NCI-H82 treated with DMSO at 0.1 percent for 48 hours (cell line): Measurements from ENCODE around the gene PLB1.

Source experiments
- DNase-seq: peaks from one replicate; lab custom pipeline; 2025; ENCODE audit not compliant: unreplicated experiment; lab: John Stamatoyannopoulos, UW

Gene PLB1

DNA sequence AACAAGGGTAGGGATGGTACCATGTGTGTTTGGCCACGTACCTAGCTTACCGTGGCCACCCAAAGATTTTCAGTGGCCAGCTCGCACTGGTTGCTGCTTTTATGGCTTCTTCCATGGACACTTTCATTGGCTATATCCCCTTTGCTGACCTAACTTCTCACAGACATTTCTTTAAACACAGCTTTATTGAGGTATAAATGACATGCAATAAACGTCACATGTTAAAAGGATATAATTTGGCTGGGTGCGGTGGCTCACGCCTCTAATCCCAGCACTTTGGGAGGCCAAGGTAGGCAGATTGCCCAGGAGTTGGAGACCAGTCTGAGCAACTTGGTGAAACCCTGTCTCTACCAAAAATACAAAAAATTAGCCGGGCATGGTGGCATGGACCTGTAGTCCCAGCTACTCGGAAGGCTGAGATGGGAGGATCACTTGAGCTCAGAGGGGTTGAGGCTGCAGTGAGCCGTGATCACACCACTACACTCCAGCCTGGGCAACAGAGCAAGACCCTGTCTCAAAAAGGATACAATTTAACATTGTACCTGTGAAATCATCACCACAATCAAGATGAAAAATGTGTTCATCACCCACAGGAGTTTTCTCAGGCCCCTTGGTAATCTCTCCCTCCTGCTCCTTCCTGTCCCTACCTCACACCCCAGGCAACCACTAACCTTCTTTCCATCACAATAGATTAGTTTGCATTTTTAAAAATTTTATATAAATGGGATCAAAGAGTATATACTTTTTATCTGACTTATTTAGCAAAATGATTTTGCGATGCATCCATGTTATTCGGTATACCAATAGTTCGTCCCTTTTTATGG is 127.9 kb downstream of the PLB1 start:
- DNase-seq = no peak

DNA sequence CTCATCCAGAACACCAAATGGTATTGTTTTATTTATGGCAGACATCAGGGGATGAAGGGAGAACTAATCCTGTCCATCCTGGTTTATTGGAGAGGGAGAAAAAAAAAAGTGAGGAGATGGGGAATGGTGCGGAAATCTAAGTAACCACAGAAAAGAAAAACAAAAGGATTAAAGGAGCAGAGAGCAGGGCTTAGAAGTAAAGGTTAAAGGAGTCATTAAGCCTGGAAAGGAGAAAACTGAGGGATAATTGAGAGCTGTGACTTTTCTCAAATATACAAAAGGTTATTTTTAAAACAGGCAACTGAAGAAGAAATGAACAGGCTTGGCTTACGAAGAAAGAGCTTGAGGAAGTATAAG is 128.6 kb downstream of the PLB1 start:
- DNase-seq = peak; percentile 44

DNA sequence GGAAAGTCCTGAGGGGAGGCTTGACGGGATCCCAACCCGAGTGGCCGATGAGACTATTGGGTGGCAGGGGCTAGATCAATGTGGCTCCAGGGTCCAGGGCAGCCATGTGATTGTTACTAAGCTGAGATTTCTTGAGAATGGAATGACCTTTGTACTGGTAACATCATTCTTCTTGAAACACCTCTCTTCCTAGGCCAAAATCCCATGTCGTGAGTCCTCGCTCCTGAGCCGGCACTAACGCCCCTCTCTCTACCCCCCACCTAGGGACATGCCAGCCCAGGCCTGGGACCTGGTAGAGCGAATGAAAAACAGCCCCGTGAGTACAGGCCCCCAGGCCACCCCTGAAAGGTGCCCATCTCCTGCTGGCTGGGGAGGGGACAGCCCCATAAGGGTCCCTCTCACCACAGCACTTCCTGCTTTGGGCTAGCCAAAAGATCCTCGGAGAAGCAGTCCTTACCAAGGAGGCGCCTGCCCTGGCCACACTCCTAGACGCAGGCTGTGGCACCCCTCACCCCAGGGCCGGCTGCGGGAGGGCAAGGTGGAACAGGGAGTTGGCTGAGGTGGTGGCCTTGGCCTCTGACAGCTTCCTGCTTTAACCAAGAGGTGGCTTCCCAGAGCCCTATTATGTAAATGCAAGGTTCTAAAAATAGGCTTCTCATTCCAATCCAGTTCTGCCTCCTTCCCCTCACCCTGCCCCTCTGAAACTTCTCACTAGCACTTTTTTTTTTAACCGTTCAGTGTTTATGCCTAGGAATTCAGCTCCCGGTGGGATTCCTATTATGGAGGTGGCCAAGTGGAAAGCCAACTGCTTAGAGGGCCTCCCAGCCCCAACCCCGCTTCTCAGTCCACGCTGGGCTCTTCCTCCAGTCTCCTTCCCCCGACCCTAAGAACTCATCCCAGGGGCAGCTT is 129.2 kb downstream of the PLB1 start:
- DNase-seq = no peak

DNA sequence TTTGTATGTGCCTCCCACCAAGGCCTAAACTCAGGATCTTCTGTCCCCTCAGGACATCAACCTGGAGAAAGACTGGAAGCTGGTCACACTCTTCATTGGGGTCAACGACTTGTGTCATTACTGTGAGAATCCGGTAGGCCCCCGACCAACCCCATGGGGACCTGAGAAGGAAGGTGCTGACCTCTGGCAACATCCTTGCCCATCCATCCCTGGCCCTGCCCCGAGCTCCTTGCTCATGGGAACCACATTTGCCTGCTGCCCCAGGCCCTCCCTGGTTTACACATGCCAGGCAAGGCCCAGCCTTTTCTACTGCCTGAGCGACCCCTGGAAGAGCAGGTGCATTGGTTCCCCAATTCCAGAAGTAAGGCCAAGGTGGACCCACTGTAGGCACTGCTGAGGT is 130.5 kb downstream of the PLB1 start:
- DNase-seq = no peak

DNA sequence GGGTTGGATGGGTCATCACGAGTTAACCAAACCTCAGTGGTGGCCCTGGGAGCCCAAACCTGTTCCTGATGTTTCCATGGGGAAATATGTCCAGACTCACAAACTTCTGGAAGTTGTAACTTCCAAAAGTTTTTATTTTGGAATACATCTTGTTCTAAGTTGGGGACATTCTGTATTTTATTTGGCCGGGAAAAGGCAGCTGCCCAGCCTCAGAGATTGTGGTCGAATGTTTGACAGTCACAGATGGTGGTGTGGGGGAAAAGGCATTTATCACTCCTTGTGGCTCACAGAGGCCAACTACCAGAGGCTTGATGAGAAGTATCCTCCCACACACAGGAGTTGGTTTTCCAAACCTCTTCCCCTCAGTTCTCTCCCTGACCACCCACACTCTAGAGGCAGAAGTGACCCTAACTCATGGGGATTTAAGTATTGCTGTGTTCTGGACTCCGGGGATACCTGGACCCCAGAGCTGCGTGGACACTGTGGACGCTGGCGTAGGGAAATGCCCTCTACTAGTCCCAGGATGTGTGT is 131.1 kb downstream of the PLB1 start:
- no peak for DNase-seq

DNA sequence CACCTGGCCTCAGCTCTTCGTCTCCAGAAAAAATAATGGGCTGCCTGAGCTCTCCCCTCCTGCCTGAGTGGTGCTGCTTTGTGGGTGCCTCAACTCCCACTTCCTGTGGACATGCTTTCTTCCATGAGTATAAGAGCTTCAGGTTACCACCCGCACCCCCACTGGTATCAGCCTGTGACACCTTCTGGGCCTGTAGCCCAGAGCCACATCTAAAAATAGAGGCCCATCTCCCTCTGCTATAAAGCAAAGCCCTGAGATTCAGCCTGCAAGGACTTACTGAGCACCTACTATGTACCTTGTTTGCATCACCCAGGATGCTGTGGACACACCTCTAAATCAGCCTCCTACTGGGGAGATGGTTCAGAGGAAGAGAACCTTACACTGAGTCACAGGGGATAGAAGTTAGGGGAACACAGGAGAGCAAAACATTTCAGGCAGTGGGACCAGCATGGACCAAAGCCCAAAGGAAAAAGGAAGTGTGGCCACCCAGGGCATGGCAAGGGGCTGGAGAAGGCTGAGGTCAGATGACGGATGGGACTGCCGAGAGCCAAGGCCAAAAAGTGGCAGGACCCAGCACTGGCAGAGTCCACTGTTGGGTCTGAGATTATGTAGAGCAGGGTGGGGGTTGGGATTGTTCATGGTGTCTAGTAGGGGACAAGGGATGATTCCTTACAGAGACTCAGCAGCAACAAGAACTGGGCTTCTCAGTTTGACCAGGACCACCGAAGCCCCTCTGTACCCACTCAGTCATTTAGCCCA is 132.0 kb downstream of the PLB1 start:
- no peak for DNase-seq

DNA sequence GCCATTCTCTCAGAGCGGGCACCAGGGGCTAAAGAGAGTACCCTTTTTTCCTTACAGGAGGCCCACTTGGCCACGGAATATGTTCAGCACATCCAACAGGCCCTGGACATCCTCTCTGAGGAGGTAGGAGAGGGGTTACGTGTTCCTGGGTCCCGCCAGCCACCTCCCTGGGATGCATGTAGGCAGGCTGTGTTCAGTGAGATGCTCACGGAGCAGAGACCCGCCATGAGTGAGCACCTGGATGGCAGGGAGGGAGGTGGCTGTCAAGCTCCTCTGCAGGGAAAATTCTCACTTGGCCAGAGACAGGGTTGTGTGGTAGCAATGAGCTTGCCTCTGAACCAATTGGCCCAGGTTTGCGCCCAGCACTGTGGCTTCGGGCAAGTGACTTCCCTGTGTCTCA is 132.6 kb downstream of the PLB1 start:
- no peak for DNase-seq

DNA sequence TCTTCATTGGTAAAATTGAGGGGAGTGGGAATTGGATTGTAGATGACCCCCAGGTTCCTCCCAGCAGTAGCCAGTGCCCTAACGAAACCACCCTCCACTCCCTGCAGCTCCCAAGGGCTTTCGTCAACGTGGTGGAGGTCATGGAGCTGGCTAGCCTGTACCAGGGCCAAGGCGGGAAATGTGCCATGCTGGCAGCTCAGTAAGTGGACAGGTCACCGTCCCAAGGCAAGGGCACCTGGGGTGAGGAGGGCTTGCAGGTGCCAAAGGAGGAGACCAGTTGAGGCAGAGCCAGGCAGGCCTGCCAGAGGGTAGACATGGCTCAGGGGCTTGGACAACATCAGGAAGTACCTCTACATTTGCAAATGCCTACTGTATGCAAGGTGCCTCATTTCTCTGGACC is 133.1 kb downstream of the PLB1 start:
- DNase-seq = no peak

DNA sequence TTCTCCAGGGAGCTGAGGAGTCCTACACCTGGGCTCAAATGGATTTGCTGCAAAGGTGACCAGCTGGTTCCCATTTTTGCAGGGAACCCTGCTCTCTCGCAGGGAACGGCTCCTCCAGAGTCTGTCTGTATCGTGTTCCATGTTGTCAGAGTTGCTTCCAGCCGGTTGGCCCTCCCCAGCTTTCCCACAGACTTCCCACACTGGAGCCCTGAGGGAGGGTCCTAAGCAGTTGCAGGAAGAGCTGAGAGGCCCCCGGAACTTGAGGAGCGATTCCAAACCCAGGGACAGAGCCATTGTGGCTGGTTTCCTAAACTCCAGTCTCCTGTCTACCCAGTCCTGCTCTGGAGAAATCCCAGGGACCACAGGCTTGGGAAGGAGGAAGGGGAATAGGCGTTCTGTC is 134.1 kb downstream of the PLB1 start:
- DNase-seq = no peak

DNA sequence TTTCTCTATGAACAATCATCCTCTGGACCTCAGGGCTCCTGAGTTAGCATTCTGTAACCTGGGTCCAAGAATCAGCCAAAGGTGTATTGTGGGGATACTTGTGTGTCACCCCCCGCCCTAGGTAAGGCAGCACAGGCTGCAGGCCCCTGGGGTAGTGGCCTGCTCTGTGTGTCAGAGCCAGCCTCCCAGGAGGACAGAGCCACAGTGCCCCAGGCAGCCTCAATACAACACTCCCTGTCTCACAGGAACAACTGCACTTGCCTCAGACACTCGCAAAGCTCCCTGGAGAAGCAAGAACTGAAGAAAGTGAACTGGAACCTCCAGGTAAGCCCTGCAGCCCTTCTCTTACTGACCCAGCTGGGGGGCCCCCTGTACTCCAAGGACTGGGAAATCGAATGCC is 134.5 kb downstream of the PLB1 start:
- DNase-seq = no peak

DNA sequence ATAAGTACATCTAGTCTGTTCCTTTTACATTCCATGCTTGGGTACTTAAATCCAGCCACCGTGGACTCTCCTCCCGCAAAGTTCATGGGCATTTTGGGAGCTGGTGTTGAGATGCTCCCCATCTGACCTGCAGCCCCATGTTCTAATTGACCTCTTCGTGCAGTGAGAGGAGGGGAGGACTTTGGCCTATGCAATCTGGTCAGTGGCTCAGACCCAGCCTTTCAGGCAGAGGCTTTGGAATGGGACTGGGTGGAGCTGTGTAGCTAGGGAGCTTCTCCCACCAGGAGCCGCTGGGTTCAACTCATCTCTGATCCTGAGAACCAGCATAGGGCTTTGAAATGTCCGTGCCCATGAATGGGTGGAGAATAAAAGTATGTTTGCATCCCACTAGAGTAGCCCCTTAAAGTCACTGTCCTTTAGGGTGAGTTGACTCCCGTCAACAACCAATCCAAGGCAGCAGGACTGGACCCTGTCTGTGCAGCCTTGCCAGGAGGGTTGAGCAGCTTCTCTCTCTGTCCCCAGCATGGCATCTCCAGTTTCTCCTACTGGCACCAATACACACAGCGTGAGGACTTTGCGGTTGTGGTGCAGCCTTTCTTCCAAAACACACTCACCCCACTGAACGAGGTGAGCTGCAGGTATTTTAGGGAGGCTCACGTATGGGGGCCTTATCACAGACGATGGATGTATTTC is 135.8 kb downstream of the PLB1 start:
- no peak for DNase-seq

DNA sequence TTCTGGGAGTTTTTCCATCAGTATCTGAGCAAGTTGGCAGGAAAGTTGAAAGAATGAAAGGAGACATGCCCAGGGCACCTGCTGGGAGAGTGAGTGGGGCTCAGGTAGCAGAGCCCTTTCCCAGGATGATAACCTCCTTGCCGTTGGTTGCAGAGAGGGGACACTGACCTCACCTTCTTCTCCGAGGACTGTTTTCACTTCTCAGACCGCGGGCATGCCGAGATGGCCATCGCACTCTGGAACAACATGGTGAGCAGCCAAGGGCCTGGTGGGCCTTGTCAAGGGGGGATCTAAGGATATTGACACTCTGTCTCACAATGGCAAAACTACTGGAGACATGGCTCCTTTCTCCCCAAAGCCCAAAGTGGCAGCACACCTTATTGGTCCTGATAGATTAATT is 136.9 kb downstream of the PLB1 start:
- no peak for DNase-seq

DNA sequence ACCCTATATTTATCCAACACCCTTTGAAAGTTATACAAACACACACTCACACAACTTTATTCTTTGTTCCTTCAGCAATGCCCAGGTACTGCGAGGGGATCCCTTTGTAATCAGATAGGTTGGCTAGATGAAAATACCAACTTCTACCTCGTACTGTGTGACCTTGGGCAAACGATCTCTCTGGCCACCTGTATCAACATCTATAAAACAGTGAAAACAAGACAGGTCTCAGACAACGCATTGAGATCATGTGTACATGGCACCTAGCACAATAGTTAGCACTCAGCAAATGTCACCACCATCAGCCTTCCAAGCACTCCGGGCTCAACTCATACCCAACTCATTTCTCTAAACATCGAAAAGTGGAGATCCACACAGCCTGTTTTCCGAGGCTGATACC is 137.3 kb downstream of the PLB1 start:
- no peak for DNase-seq

DNA sequence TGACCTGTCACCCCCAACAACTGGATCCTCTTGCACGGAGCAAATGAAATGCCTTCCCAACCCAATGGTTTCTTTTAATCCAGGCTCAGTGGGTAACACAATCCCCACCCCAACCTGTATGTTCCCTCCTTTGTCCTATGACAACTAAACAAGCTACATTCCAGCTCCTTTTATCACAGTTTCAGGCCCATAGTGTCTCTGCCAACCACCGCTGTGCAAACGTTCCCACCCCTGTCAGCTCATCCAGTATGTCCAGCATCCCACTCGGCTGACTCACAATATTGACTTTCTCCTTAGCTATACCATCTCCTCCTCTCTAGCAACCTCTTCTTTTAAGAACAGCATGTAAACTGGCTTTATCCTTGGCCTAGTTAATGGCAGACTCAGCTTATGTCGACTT is 137.9 kb downstream of the PLB1 start:
- DNase-seq = no peak

DNA sequence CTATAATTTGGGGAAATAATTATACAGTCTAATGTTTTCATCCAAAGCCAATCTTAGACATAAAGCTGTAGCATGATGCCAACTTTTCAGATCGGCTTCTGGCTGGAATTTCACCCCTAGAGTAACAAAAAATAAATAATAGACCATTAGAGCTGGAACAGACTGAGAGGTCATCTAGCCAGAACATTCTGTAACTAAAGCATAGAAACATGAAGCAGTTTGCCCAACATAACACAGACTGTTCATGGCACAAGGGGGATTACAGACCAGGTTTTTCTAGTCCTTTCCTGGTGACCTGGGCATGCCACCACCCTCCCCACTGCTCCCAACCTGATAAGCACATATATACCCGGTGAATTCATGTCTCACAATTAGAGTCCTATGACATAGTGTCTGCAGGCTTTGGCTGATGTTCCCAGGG is 139.3 kb downstream of the PLB1 start:
- DNase-seq = no peak

DNA sequence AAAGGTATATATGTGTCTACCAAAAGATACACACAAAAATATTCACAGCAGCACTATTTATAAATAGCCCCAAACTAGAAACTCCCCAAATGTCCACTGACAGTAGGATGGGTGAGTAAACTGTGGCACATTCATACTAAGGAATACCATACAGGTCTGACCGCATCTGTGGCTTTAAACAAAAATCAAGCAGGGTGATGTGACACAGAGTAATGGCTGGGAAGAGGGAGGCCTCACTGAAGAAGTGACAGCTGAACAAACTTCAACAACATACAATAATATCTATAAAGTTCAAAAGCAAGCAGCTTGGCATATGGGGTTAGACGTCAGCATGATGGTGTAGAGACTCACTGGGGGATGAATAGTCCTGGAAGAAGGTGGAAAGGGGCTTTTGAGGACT is 140.6 kb downstream of the PLB1 start:
- DNase-seq = no peak

DNA sequence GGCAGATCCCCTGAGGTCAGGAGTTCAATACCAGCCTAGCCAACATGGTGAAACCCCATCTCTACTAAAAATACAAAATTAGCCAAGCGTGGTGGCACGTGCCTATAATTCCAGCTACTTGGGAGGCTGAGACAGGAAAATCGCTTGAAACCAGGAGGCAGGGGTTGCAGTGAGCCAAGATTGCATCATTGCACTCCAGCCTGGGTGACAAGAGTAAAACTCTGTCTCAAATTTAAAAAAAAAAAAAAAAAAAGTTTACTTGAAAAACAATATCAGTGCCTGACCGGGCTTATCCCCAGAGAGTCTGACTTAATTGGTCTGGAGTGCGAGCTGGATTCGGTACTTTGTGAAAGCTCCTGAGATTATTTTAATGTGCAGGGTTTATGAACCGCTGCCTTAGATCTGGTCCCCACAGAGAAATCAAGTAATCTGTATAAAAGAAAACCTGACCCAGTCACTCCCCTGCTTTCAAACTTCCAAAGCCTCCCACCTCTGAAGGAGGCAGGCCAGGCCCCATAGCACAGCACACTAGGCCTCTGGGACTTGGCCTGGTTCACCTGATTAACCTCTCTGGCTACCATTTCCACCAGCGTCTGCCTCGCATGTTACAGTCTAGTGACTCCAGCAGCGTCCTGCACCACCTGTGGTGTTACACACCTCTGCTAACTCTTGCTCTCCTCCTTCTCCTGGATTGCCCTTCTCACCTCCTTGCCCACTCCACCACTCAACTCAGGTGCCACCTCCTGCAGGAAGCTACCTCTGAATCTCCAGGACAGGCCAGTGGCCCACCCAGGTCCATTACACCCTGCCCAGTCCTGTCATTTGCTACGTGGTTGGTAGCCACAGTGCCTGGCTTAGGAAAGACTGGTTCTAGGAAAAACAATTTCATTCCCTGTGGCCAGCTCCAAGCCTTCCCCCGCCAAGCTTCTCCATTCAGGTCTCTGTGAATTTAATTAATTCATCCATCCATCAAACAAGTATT is 141.5 kb downstream of the PLB1 start:
- DNase-seq = no peak

DNA sequence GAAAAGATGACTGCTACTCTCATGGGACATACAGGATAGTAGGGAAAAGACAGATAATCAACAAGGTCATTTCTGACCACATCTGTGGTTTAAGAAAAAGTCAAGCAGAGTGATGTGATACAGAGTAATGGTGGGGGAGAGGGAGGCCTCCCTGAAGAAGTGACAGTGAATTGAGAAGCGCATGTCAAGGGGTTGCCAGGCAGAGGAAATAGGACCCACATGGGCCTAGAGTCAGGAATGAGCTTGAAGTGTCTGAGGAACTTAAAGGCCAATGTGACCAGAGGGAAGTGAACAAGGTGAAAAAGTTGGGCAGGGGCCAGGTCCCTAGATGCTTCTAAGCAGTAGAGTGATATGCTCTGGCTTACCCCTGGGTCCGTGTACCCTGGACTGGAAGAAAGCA is 142.2 kb downstream of the PLB1 start:
- DNase-seq = no peak

DNA sequence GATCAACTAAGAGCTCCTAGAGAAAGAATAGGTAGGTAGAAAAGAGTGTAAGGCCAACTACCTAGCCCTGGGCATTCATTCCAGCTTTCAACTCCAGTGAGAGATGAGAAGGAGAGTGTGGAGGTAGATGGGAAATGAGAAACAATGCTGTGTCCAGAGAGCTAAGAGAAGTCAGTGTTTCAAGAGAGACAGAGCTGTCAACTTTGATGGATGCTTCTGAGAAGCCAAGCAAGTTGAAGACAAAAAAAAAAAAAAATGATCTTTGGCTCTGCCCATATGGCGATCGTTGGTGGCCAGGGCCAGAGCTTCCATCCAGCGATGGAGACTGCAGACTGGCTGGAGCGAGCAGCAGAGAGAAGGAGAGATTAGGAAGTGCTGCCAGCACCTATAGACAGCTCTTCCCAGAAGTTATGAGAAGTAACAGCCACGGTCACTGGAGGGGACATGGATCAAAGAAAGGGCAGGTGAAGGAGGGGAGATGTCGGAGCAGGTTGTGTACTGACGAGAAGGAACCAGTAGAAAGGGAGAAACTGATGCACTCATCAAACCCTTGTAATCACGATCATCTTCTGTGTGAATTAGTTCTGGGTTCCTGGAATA is 143.3 kb downstream of the PLB1 start:
- DNase-seq = no peak
